ENCODE results near the gene B3GNT5. TPM values are rescaled to one million over a fixed set of nuclear protein-coding genes. Genes with fewer than 3 reads are reported as not detected.

Gene B3GNT5
- total and polyA plus RNA-seq, 9 of the 15 experiments (the other 6 are each of a cell fraction or from before 2014, with no cell fraction given), result 8.8 to 23.8 (median 14.4) TPM

GRCh38 chr3:183272142-183272541 is 19.1 kb downstream of the B3GNT5 start:
- no peaks in the 10 kb centered on the region for H3K9me3 ChIP-seq (replicated peaks; ENCODE audit: control insufficient read depth, insufficient read depth, low read depth, low read length)
- in situ Hi-C loops (cut with MboI), result no loop called here
- peaks cover 24% of the 10 kb centered on the region for H3K36me3 ChIP-seq (ENCODE audit: control insufficient read depth, insufficient read depth, low read length)
- no TSS peak for BruUV-seq (replicated peaks)
- H3K4me2 ChIP-seq (ENCODE audit: insufficient read depth, low read length), result no peak overlapping the region
- no peak for FAIRE-seq
- POLR2A ChIA-PET, result interaction anchor here (0.6 to 1.8 kb wide), 4 partner anchors 11 to 16 kb away, joined by 3 to 5 read pairs (median 3); no protein-coding TSS in a partner anchor
- no peaks in the 10 kb centered on the region; the same call in 1 of the 2 replicates for H4K20me1 ChIP-seq (replicated peaks; ENCODE audit: control insufficient read depth, insufficient read depth, low read length)
- H3K9ac ChIP-seq (ENCODE audit: insufficient read depth in 1 of 2, low read depth in 2 of 2, low read length in 2 of 2), result no peak overlapping the region
- no peak overlapping the region for H3K27ac ChIP-seq (ENCODE audit: extremely low read depth, low read depth, low read length)
- CTCF ChIA-PET (ENCODE audit: low intra/inter-chr PET ratio), result no interaction called here
- H2AFZ ChIP-seq (ENCODE audit: low read depth, low read length), result no peak overlapping the region
- intact Hi-C loops (cut with micrococcal nuclease), result no loop called here
- H3K4me1 ChIP-seq (replicated peaks in 1 of 2; ENCODE audit: control insufficient read depth in 2 of 2, insufficient read depth in 2 of 2, low read length in 2 of 2), result peaks cover 0 to 13% of the 10 kb centered on the region in 2 experiments; a peak in 3 of 5 replicates
- 88% methylated on average over 3 of the region's 3 CpGs for WGBS (ENCODE audit: insufficient coverage, low coverage, missing lambda C conversion rate)
- H3K27me3 ChIP-seq (ENCODE audit: control insufficient read depth in 2 of 2, insufficient read depth in 2 of 2, low read length in 2 of 2), result no peaks in the 10 kb centered on the region
- ATAC-seq, result no peak
- no peak overlapping the region for H3K4me3 ChIP-seq
- no peak for DNase-seq (ENCODE audit: extremely low read depth in 1 of 4, low spot score in 3 of 4)
- no peaks in the 10 kb centered on the region for H3K9me1 ChIP-seq (ENCODE audit: control insufficient read depth, insufficient read depth, low read length)
- peaks cover 16% of the 10 kb centered on the region; the same call in 2 of the 3 replicates for H3K79me2 ChIP-seq (ENCODE audit: control insufficient read depth, insufficient read depth, low read length)
- TF ChIP-seq HMG20B (CRISPR knock-in tag; IDR thresholded peaks at IDR 0.05) (no peak), KLF10 (CRISPR knock-in tag; IDR thresholded peaks at IDR 0.05) (no peak), CAMTA2 (CRISPR knock-in tag; conservative IDR thresholded peaks at IDR 0.05) (no peak), ZNF12 (CRISPR knock-in tag; IDR thresholded peaks at IDR 0.05) (no peak), JUNB (CRISPR knock-in tag; conservative IDR thresholded peaks at IDR 0.05) (no peak), SMAD1 (IDR thresholded peaks at IDR 0.05; ENCODE audit: low read depth, low read length, partially characterized antibody) (no peak), CTBP1 (IDR thresholded peaks at IDR 0.05; ENCODE audit: borderline replicate concordance) (no peak), NR2F6 (CRISPR knock-in tag; IDR thresholded peaks at IDR 0.05) (no peak), ZNF280A (IDR thresholded peaks at IDR 0.05; ENCODE audit: low read depth, partially characterized antibody) (no peak), C11orf30 (IDR thresholded peaks at IDR 0.05; ENCODE audit: low read depth) (no peak), HDAC1 (IDR thresholded peaks at IDR 0.05) (no peak), NCOA4 (IDR thresholded peaks at IDR 0.05; ENCODE audit: partially characterized antibody) (no peak), RB1 (IDR thresholded peaks at IDR 0.05; ENCODE audit: low read depth) (no peak), ASH1L (IDR thresholded peaks at IDR 0.05; ENCODE audit: borderline replicate concordance, low read depth, partially characterized antibody) (no peak), ZKSCAN1 (IDR thresholded peaks at IDR 0.05; ENCODE audit: low read depth, low read length) (no peak)
- TF ChIP-seq, protein P1, sequence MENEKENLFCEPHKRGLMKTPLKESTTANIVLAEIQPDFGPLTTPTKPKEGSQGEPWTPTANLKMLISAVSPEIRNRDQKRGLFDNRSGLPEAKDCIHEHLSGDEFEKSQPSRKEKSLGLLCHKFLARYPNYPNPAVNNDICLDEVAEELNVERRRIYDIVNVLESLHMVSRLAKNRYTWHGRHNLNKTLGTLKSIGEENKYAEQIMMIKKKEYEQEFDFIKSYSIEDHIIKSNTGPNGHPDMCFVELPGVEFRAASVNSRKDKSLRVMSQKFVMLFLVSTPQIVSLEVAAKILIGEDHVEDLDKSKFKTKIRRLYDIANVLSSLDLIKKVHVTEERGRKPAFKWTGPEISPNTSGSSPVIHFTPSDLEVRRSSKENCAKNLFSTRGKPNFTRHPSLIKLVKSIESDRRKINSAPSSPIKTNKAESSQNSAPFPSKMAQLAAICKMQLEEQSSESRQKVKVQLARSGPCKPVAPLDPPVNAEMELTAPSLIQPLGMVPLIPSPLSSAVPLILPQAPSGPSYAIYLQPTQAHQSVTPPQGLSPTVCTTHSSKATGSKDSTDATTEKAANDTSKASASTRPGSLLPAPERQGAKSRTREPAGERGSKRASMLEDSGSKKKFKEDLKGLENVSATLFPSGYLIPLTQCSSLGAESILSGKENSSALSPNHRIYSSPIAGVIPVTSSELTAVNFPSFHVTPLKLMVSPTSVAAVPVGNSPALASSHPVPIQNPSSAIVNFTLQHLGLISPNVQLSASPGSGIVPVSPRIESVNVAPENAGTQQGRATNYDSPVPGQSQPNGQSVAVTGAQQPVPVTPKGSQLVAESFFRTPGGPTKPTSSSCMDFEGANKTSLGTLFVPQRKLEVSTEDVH (IDR thresholded peaks at IDR 0.05; ENCODE audit: low read depth, partially characterized antibody), result no peak
- TF ChIP-seq, protein P2, sequence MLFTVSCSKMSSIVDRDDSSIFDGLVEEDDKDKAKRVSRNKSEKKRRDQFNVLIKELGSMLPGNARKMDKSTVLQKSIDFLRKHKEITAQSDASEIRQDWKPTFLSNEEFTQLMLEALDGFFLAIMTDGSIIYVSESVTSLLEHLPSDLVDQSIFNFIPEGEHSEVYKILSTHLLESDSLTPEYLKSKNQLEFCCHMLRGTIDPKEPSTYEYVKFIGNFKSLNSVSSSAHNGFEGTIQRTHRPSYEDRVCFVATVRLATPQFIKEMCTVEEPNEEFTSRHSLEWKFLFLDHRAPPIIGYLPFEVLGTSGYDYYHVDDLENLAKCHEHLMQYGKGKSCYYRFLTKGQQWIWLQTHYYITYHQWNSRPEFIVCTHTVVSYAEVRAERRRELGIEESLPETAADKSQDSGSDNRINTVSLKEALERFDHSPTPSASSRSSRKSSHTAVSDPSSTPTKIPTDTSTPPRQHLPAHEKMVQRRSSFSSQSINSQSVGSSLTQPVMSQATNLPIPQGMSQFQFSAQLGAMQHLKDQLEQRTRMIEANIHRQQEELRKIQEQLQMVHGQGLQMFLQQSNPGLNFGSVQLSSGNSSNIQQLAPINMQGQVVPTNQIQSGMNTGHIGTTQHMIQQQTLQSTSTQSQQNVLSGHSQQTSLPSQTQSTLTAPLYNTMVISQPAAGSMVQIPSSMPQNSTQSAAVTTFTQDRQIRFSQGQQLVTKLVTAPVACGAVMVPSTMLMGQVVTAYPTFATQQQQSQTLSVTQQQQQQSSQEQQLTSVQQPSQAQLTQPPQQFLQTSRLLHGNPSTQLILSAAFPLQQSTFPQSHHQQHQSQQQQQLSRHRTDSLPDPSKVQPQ (CRISPR knock-in tag; IDR thresholded peaks at IDR 0.05; ENCODE audit: borderline replicate concordance), result no peak
